OCI-LY1 (cell line): Measurements from ENCODE around the gene ARCN1.

ENCODE experiments used
- EZH2 ChIP-seq: fragments of 200-600 bp; sonication (generic), shearing (Covaris generic); IDR thresholded peaks from 2 replicates; pipeline ENCODE4 v1.8.0; 2017; ENCODE audit warnings: borderline replicate concordance, mixed run types, mild to moderate bottlenecking, antibody characterized with exemption, low read length, moderate library complexity, mixed read lengths
- TF ChIP-seq, protein P1 (sequence below): fragments of 200-600 bp; sonication (generic), shearing (Covaris generic); IDR thresholded peaks from 2 replicates; pipeline ENCODE4 v1.5.1; 2017; ENCODE audit warnings: mild to moderate bottlenecking, antibody characterized with exemption, low read length, moderate library complexity, mixed read lengths

DNA sequence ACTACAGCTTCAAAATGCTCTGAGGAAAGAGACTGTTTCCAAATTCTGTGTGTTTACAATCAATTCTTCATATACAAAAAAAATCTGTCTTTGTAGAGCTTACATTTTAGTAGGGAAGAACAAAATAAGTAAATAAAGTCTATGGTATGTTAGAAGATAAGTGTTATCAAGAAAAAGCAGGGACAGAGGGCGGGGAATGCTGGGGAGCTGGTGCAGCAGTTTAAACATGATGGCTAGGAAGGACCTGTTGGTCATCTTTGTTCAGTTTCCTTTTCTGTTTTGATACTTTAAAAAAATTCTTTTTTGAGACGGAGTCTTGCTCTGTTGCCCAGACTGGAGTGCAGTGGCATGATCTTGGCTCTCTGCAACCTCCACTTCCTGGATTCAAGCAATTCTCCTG lies 25.1 kb upstream of the ARCN1 start:
- TF ChIP-seq, protein P1, sequence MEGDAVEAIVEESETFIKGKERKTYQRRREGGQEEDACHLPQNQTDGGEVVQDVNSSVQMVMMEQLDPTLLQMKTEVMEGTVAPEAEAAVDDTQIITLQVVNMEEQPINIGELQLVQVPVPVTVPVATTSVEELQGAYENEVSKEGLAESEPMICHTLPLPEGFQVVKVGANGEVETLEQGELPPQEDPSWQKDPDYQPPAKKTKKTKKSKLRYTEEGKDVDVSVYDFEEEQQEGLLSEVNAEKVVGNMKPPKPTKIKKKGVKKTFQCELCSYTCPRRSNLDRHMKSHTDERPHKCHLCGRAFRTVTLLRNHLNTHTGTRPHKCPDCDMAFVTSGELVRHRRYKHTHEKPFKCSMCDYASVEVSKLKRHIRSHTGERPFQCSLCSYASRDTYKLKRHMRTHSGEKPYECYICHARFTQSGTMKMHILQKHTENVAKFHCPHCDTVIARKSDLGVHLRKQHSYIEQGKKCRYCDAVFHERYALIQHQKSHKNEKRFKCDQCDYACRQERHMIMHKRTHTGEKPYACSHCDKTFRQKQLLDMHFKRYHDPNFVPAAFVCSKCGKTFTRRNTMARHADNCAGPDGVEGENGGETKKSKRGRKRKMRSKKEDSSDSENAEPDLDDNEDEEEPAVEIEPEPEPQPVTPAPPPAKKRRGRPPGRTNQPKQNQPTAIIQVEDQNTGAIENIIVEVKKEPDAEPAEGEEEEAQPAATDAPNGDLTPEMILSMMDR, result no peak
- TF ChIP-seq EZH2, result no peak
